A549 (cell line): ENCODE results near the gene DHPS. TPM values are rescaled to one million over a fixed set of nuclear protein-coding genes. Genes with fewer than 3 reads are reported as not detected.

Experiments
- ATAC-seq, 2 experiments: fragments of 200-7000 bp in 1 of 2; fragments of >200 bp in 1 of 2; cut with Nextera tagmentation in 1 of 2; cut with Tn5 transposase in 1 of 2; 3 replicates each; pipeline versions ENCODE4 v1.8.0 to v1.9.1; 2018 to 2020; ENCODE audit warnings: mild to moderate bottlenecking in 1 of 2, moderate library complexity in 1 of 2
- CTCF ChIA-PET: fragments of 300-600 bp; sonication (Branson Sonifier 250); formaldehyde crosslinking; extraction: SDS; loops from one replicate; lab custom pipeline; 2021; ENCODE audit warnings: antibody characterized with exemption, inconsistent platforms; lab: Yijun Ruan, JAX
- POLR2A ChIA-PET: fragments of 350-600 bp; formaldehyde crosslinking; extraction: SDS; loops from one replicate; lab custom pipeline; 2021; ENCODE audit warnings: antibody characterized with exemption, inconsistent platforms; lab: Yijun Ruan, JAX
- DNase-seq, 2 experiments: peaks; one replicate each; pipeline versions ENCODE4 v3.0.0 to v3.0.0-alpha.2; 2011 to 2016; ENCODE audit warnings: low read depth in 1 of 2, low spot score in 1 of 2
- FAIRE-seq: peaks from 2 replicates; lab custom pipeline; 2011; peaks lifted over from hg19 to GRCh38; lab: Jason Lieb, UNC
- H3K27ac ChIP-seq, 2 experiments: fragments of >200 bp; sonication (Bioruptor Twin); formaldehyde crosslinking; 3 replicates each; pipeline ENCODE4 v1.5.1; 2016 to 2017
- H3K4me1 ChIP-seq: fragments of >200 bp; sonication (Bioruptor Twin); formaldehyde crosslinking; 3 replicates; pipeline ENCODE4 v1.6.1; 2016
- H3K4me2 ChIP-seq: fragments of >200 bp; sonication (Bioruptor Twin); formaldehyde crosslinking; 3 replicates; pipeline ENCODE4 v1.6.1; 2016
- H3K4me3 ChIP-seq: fragments of >200 bp; sonication (Bioruptor Twin); formaldehyde crosslinking; 3 replicates; pipeline ENCODE4 v1.5.1; 2016
- H3K9me3 ChIP-seq: fragments of >200 bp; sonication (Bioruptor Twin); formaldehyde crosslinking; 3 replicates; pipeline ENCODE4 v1.6.1; 2016
- CEBPB ChIP-seq, 2 experiments: fragments of >200 bp in 1 of 2; sonication (Bioruptor Twin) in 1 of 2; formaldehyde crosslinking in 1 of 2; IDR thresholded peaks; 2 replicates each; pipeline ENCODE4 v1.6.1; 2012 to 2016
- CHD2 ChIP-seq: fragments of 150-350 bp; IDR thresholded peaks from 2 replicates; pipeline ENCODE4 v1.6.1; 2014; ENCODE audit warnings: low read length; ENCODE audit not compliant: partially characterized antibody
- EP300 ChIP-seq, 2 experiments: fragments of >200 bp; sonication (Bioruptor Twin); formaldehyde crosslinking; IDR thresholded peaks; 2 replicates in 1 of 2; 3 replicates in 1 of 2; pipeline ENCODE4 v1.6.1; 2016 to 2017
- ESRRA ChIP-seq: fragments of 150-350 bp; IDR thresholded peaks from 2 replicates; pipeline ENCODE4 v1.6.1; 2014; ENCODE audit warnings: mild to moderate bottlenecking, low read length, borderline replicate concordance
- FOSB ChIP-seq: fragments of 250-450 bp; sonication (Bioruptor Pico); IDR thresholded peaks from 2 replicates; pipeline ENCODE4 v1.5.0; 2020; ENCODE audit warnings: mild to moderate bottlenecking, moderate library complexity
- HEYL ChIP-seq: fragments of 250-450 bp; sonication (Bioruptor Pico); IDR thresholded peaks from 2 replicates; pipeline ENCODE4 v1.8.0; 2021; ENCODE audit warnings: mild to moderate bottlenecking, moderate library complexity
- JUN ChIP-seq, 2 experiments: fragments of >200 bp; sonication (Bioruptor Twin); formaldehyde crosslinking; IDR thresholded peaks; 2 replicates in 1 of 2; 3 replicates in 1 of 2; pipeline ENCODE4 v1.6.1; 2016 to 2017
- JUNB ChIP-seq: fragments of >200 bp; sonication (Bioruptor Twin); formaldehyde crosslinking; IDR thresholded peaks from 2 replicates; pipeline ENCODE4 v1.6.1; 2016
- KDM1A ChIP-seq: fragments of 200-600 bp; sonication (generic); IDR thresholded peaks from 2 replicates; pipeline ENCODE4 v1.6.1; 2016; ENCODE audit warnings: low read depth, mild to moderate bottlenecking
- KDM5A ChIP-seq: fragments of 200-600 bp; sonication (generic); IDR thresholded peaks from 2 replicates; pipeline ENCODE4 v1.6.1; 2016; ENCODE audit warnings: antibody characterized with exemption, mild to moderate bottlenecking
- MYC ChIP-seq: IDR thresholded peaks from 2 replicates; pipeline ENCODE4 v1.6.1; 2012; ENCODE audit warnings: mild to moderate bottlenecking, inconsistent platforms, low read length, improper control_type of control experiment, borderline replicate concordance
- NFE2L2 ChIP-seq: fragments of 150-350 bp; conservative IDR thresholded peaks from 2 replicates; pipeline ENCODE4 v1.6.1; 2014; ENCODE audit warnings: low read length
- NPAS2 ChIP-seq: fragments of 250-450 bp; sonication (Bioruptor Pico); IDR thresholded peaks from 2 replicates; pipeline ENCODE4 v1.8.0; 2022; ENCODE audit warnings: mild to moderate bottlenecking, moderate library complexity, borderline replicate concordance
- PHF8 ChIP-seq: fragments of 200-600 bp; sonication (generic); IDR thresholded peaks from 2 replicates; pipeline ENCODE4 v1.6.1; 2016; ENCODE audit warnings: low read depth, mild to moderate bottlenecking, antibody characterized with exemption, moderate library complexity, borderline replicate concordance
- POLR2A ChIP-seq: IDR thresholded peaks from 2 replicates; pipeline ENCODE4 v1.6.1; 2012; ENCODE audit warnings: mild to moderate bottlenecking, low read length
- SREBF2 ChIP-seq: fragments of 450-650 bp; IDR thresholded peaks from 2 replicates; pipeline ENCODE4 v1.6.1; 2014; ENCODE audit warnings: mild to moderate bottlenecking, moderate library complexity
- TFCP2L1 ChIP-seq: fragments of 250-450 bp; sonication (Bioruptor Pico); IDR thresholded peaks from 2 replicates; pipeline ENCODE4 v1.5.0; 2021; ENCODE audit warnings: mild to moderate bottlenecking
- ZC3H11A ChIP-seq: fragments of 450-650 bp; IDR thresholded peaks from 2 replicates; pipeline ENCODE4 v1.6.1; 2014; ENCODE audit warnings: antibody characterized with exemption, mild to moderate bottlenecking
- ZNF302 ChIP-seq: fragments of 250-450 bp; sonication (Bioruptor Pico); IDR thresholded peaks from 2 replicates; pipeline ENCODE4 v1.9.0; 2021; ENCODE audit warnings: inconsistent platforms, mild to moderate bottlenecking, moderate library complexity
- whole genome bisulfite sequencing: methylation state at CpG from one replicate; pipeline ENCODE4 v1.1.6; 2017; ENCODE audit errors: missing lambda C conversion rate; 5-methylcytosine and 5-hydroxymethylcytosine counted together
- polyA plus RNA-seq, 4 experiments: library from polyadenylated mRNA; depleted of rRNA in 3 of 4; stranded (reverse); fragments of >200 nt; fragmentation: RNase III in 1 of 4; extraction: RNeasy Plus Mini Kit Qiagen cat#74134 plus additional on column Dnase treatment in 1 of 4; gene quantifications; 2 replicates in 3 of 4; 3 replicates in 1 of 4; pipeline ENCODE4 v1.2.3, GENCODE V29; 2011 to 2017
- TF ChIP-seq, protein P1 (sequence below): fragments of 250-450 bp; sonication (Bioruptor Pico); IDR thresholded peaks from 2 replicates; pipeline ENCODE4 v1.5.0; 2021; ENCODE audit warnings: mild to moderate bottlenecking, moderate library complexity, borderline replicate concordance
- TF ChIP-seq, protein P2 (sequence below): fragments of 200-600 bp; sonication (generic); IDR thresholded peaks from 2 replicates; pipeline ENCODE4 v1.6.1; 2016; ENCODE audit warnings: antibody characterized with exemption, mild to moderate bottlenecking, moderate library complexity
- TF ChIP-seq, protein P3 (sequence below): IDR thresholded peaks from 2 replicates; pipeline ENCODE4 v1.6.1; 2012
- TF ChIP-seq, protein P4 (sequence below): fragments of >200 bp; sonication (Bioruptor Twin); formaldehyde crosslinking; IDR thresholded peaks from 3 replicates; pipeline ENCODE4 v1.6.1; 2016

Gene DHPS
- polyA plus RNA-seq, 2 of the 4 experiments (the other 2 are of a cell fraction): 57.8 to 71.9 TPM

DNA sequence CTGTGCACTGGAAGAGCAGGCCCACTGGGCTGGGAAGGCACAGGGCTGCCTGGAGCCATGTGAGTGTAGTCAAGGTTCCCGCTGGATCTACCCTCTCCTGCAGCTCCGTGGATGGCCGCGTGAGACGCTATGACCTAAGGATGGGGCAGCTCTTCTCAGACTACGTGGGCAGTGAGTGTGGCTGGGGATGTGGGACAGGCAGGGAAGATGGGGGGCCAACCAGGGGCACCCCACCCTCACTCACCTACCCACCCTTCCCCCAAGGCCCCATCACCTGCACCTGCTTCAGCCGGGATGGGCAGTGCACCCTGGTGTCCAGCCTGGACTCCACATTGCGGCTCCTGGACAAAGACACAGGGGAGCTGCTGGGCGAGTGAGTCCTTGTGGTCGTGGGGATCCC, 8.9 kb downstream of the DHPS start (continued):
- TF ChIP-seq HEYL (CRISPR knock-in tag) (no peak), ESRRA (no peak), ZNF302 (CRISPR knock-in tag) (no peak)

DNA sequence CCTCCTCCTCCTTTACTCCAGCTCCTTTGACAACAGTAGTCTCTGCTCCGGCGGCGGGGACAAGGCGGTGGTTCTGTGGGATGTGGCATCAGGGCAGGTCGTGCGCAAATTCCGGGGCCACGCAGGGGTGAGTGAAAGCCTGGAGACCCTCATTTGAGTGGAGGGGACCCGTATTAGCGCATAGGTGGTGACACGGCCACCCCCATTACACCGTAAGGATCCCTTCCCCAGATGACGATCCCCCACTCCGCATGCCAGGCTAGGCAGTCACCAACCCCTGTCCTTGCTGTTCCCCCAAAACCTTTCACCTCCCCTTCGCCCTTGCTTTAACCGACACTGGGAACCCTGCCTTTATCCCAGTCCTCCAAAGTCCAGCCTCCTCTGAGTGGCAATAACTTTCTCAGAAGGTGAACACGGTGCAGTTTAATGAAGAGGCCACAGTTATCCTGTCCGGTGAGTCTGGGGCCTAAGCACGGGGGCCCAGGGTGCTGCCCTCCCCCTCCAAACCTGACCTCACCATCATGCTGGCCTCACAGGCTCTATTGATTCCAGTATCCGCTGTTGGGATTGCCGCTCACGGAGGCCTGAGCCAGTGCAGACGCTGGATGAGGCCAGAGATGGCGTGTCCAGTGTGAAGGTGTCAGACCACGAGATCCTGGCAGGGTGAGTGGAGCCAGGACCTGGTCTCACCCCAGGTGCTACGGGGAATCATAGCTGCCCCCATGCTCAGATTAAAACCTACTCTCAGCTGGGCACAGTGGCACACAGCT, 11.3 kb downstream of the DHPS start:
- no peak for ATAC-seq
- ChIA-PET POLR2A (no interaction called here), CTCF (interaction anchor here (1.6 to 2.6 kb wide), 2 partner anchors 9 to 177 kb away, joined by 5 read pairs; no protein-coding TSS in a partner anchor)
- Histone ChIP-seq H3K4me1 (peaks cover 11% of the 10 kb centered on the region), H3K4me2 (peak overlapping the region; percentile 93), H3K27ac (peak overlapping the region; percentile 95 to 99), H3K4me3 (peak overlapping the region; percentile 97), H3K9me3 (no peaks in the 10 kb centered on the region)
- no peak for DNase-seq
- 33% methylated on average over 9 of the region's 26 CpGs for WGBS
- FAIRE-seq: no peak
- TF ChIP-seq JUN (IDR thresholded peaks at IDR 0.05) (0 out of 5 replicates have a peak, but pooled peaks of 1 of the 2 experiments have one; percentile 3), CEBPB (IDR thresholded peaks at IDR 0.05) (no peak)

DNA sequence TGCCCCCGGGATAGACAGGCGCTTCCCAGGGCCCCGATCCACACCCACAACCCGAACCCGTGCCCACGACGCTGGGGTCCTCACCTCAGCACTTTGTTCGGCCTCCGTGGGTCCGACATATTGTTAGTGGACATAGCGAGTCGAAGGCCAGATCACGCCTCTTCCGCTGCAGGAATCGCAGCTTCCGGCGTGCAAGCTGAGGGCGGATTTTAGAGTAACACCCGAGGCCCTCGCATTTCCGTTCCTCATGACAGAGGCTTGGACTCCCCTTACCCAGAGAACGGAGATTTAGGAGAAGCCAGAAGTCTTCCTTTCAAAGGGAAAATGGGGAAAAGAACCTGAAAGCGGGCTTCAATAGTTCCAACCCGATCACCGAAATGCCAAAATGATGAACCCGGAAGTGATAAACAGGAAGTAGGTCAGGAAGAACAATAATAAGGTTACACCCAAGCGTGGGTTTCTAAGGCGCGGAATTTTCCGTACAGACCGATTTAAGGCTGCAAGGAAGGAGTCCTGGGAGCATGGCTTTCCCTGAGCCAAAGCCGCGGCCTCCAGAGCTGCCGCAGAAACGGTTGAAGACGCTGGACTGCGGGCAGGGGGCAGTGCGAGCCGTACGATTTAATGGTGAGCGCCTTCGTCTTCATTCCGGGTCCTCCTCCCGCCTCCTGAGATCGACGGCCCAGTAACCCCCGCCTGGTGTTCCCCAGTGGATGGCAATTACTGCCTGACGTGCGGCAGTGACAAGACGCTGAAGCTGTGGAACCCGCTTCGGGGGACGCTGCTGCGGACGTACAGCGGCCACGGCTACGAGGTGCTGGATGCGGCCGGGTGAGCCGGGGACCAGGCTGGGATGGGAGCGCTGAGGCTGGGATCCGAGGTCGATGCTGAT, 12.2 kb downstream of the DHPS start:
- Histone ChIP-seq H3K9me3 (no peaks in the 10 kb centered on the region), H3K27ac (peak overlapping the region; percentile 95 to 99), H3K4me3 (peak overlapping the region; percentile 97), H3K4me2 (peak overlapping the region; percentile 93), H3K4me1 (peaks cover 11% of the 10 kb centered on the region)
- peak; percentile 71 to 89 for DNase-seq
- POLR2A ChIA-PET: interaction anchor here (0.9 kb wide), 1 partner anchor 59 kb away, joined by 3 read pairs; the partner anchor contains the start of genes ZNF490 and ZNF791
- CTCF ChIA-PET: interaction anchor here (1.4 to 2.6 kb wide), 3 partner anchors 9 to 178 kb away, joined by 3 to 5 read pairs (median 5); no protein-coding TSS in a partner anchor
- ATAC-seq: peak; percentile 49 to 69
- no peak for FAIRE-seq
- under 1% methylated on average over 43 of the region's 64 CpGs for WGBS
- TF ChIP-seq CEBPB (IDR thresholded peaks at IDR 0.05) (no peak), MYC (0 out of 2 replicates have a peak, but pooled peaks have one; percentile 5), TFCP2L1 (no peak), FOSB (no peak), KDM5A (peak; percentile 75; the same call in 1 of the 2 replicates), EP300 (IDR thresholded peaks at IDR 0.05) (no peak), CHD2 (no peak), NFE2L2 (no peak), HEYL (CRISPR knock-in tag) (no peak), JUNB (no peak), NPAS2 (CRISPR knock-in tag) (no peak), POLR2A (peak; percentile 55), ZC3H11A (no peak), SREBF2 (no peak), JUN (IDR thresholded peaks at IDR 0.05) (peak in 1 of 2 experiments; percentile 57; a peak in 1 of 5 replicates), KDM1A (no peak), PHF8 (peak; percentile 13; the same call in 1 of the 2 replicates)
- TF ChIP-seq, protein P1, sequence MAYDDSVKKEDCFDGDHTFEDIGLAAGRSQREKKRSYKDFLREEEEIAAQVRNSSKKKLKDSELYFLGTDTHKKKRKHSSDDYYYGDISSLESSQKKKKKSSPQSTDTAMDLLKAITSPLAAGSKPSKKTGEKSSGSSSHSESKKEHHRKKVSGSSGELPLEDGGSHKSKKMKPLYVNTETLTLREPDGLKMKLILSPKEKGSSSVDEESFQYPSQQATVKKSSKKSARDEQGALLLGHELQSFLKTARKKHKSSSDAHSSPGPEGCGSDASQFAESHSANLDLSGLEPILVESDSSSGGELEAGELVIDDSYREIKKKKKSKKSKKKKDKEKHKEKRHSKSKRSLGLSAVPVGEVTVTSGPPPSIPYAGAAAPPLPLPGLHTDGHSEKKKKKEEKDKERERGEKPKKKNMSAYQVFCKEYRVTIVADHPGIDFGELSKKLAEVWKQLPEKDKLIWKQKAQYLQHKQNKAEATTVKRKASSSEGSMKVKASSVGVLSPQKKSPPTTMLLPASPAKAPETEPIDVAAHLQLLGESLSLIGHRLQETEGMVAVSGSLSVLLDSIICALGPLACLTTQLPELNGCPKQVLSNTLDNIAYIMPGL (CRISPR knock-in tag): no peak
- TF ChIP-seq, protein P2, sequence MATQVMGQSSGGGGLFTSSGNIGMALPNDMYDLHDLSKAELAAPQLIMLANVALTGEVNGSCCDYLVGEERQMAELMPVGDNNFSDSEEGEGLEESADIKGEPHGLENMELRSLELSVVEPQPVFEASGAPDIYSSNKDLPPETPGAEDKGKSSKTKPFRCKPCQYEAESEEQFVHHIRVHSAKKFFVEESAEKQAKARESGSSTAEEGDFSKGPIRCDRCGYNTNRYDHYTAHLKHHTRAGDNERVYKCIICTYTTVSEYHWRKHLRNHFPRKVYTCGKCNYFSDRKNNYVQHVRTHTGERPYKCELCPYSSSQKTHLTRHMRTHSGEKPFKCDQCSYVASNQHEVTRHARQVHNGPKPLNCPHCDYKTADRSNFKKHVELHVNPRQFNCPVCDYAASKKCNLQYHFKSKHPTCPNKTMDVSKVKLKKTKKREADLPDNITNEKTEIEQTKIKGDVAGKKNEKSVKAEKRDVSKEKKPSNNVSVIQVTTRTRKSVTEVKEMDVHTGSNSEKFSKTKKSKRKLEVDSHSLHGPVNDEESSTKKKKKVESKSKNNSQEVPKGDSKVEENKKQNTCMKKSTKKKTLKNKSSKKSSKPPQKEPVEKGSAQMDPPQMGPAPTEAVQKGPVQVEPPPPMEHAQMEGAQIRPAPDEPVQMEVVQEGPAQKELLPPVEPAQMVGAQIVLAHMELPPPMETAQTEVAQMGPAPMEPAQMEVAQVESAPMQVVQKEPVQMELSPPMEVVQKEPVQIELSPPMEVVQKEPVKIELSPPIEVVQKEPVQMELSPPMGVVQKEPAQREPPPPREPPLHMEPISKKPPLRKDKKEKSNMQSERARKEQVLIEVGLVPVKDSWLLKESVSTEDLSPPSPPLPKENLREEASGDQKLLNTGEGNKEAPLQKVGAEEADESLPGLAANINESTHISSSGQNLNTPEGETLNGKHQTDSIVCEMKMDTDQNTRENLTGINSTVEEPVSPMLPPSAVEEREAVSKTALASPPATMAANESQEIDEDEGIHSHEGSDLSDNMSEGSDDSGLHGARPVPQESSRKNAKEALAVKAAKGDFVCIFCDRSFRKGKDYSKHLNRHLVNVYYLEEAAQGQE: no peak
- TF ChIP-seq, protein P3, sequence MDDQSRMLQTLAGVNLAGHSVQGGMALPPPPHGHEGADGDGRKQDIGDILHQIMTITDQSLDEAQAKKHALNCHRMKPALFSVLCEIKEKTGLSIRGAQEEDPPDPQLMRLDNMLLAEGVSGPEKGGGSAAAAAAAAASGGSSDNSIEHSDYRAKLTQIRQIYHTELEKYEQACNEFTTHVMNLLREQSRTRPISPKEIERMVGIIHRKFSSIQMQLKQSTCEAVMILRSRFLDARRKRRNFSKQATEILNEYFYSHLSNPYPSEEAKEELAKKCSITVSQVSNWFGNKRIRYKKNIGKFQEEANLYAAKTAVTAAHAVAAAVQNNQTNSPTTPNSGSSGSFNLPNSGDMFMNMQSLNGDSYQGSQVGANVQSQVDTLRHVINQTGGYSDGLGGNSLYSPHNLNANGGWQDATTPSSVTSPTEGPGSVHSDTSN: no peak
- TF ChIP-seq, protein P4, sequence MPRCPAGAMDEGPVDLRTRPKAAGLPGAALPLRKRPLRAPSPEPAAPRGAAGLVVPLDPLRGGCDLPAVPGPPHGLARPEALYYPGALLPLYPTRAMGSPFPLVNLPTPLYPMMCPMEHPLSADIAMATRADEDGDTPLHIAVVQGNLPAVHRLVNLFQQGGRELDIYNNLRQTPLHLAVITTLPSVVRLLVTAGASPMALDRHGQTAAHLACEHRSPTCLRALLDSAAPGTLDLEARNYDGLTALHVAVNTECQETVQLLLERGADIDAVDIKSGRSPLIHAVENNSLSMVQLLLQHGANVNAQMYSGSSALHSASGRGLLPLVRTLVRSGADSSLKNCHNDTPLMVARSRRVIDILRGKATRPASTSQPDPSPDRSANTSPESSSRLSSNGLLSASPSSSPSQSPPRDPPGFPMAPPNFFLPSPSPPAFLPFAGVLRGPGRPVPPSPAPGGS: no peak
